IPS-15b (cell line): ENCODE data around the gene TEX55.
"Not testable (repeated sequence)": the region's sequence is repeated elsewhere in the genome, so short reads cannot be mapped to it uniquely, and the experiment has no call there.

Experiments
- H3K27me3 ChIP-seq: one replicate; pipeline ENCODE4 v1.6.1; 2013; ENCODE audit warnings: low read length; ENCODE audit not compliant: control insufficient read depth, insufficient read depth
- H3K36me3 ChIP-seq: one replicate; pipeline ENCODE4 v1.6.1; 2013; ENCODE audit warnings: low read length; ENCODE audit not compliant: control insufficient read depth, insufficient read depth
- H3K4me1 ChIP-seq: one replicate; pipeline ENCODE4 v1.6.1; 2013; ENCODE audit warnings: mild to moderate bottlenecking, low read length; ENCODE audit not compliant: control insufficient read depth, insufficient read depth
- H3K4me3 ChIP-seq: one replicate; pipeline ENCODE4 v1.5.1; 2013; ENCODE audit warnings: low read depth, low read length
- H3K9ac ChIP-seq: one replicate; pipeline ENCODE4 v1.6.1; 2013; ENCODE audit warnings: low read depth, mild to moderate bottlenecking, low read length
- H3K9me3 ChIP-seq: one replicate; pipeline ENCODE4 v1.6.1; 2013; ENCODE audit warnings: mild to moderate bottlenecking, low read length; ENCODE audit not compliant: control insufficient read depth, insufficient read depth

TEX55 gene

GRCh38 chr3:119145500-119146167 is at the start of gene TEX55:
Gene TEX55, plus strand, starts transcription at chr3:119146165. Its CDS starts 25 bp downstream, at chr3:119146190.
- Histone ChIP-seq H3K36me3 (no peaks in the 10 kb centered on the region), H3K27me3 (peaks cover 4% of the 10 kb centered on the region), H3K4me3 (no peak within 1 kb of the TSS), H3K4me1 (peaks cover 2% of the 10 kb centered on the region), H3K9ac (no peak within 1 kb of the TSS), H3K9me3 (no peaks in the 10 kb centered on the region)

DNA sequence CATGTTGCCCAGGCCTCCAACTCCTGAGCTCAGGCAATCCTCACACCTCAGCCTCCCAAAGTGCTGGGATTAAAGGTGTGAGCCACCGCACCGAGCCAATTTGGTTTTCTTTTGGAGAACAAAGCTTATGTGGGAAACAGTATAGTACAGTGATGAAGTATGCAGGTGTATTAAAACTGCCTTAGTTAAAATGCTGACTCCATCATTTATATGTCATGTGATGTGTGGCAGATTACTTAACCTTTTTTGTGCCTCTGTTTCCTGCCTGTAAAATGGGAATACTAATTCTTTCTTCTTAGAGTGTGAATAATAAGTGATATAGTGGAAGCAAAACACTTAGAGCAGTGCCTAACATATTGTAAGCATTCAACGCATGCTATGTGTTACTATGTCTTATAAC is 48.0 kb upstream of the TEX55 start:
- Histone ChIP-seq H3K4me1 (no peaks in the 10 kb centered on the region), H3K36me3 (no peaks in the 10 kb centered on the region), H3K4me3 (no peak overlapping the region), H3K9ac (no peak overlapping the region), H3K9me3 (no peaks in the 10 kb centered on the region), H3K27me3 (no peaks in the 10 kb centered on the region)

DNA sequence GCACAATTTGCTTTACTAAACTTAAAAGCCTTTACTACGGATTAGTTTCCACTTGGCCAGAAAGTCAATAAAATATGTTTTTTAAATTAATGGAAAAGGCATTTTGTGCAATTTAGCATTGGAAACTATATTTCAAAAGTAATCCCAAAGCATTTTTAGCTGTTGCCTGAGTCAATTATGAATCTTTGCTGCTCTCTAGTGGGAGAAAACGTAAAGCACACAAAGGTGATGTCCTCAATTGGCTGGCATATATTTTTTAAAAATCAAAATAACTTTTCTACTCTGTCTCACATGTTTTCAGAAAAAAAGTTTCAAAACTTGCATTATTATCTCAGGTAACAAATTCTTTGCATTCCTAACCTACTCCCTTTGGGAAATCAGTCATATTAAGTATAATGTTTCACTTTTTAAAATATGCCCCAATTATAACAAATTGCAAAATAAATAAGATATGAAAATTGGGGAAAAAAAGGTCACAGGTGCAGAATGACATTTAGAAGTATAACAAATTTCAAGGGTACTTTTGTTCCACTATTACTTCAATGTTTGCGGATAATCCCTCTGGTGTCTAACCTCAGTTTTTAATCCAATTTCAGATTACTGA is 47.2 kb upstream of the TEX55 start:
- Histone ChIP-seq H3K27me3 (no peaks in the 10 kb centered on the region), H3K9ac (no peak overlapping the region), H3K4me1 (no peaks in the 10 kb centered on the region), H3K36me3 (no peaks in the 10 kb centered on the region), H3K9me3 (no peaks in the 10 kb centered on the region), H3K4me3 (no peak overlapping the region)

GRCh38 chr3:119099785-119100184 is 46.2 kb upstream of the TEX55 start:
- H3K9ac ChIP-seq = no peak overlapping the region
- H3K4me3 ChIP-seq = no peak overlapping the region
- no peaks in the 10 kb centered on the region for H3K9me3 ChIP-seq
- no peaks in the 10 kb centered on the region for H3K27me3 ChIP-seq
- H3K4me1 ChIP-seq = no peaks in the 10 kb centered on the region
- no peaks in the 10 kb centered on the region for H3K36me3 ChIP-seq

- Histone ChIP-seq H3K4me1 (no peaks in the 10 kb centered on the region), H3K4me3 (no peak overlapping the region), H3K27me3 (no peaks in the 10 kb centered on the region), H3K9me3 (no peaks in the 10 kb centered on the region), H3K9ac (no peak overlapping the region), H3K36me3 (no peaks in the 10 kb centered on the region)
These were observed 41.9 kb upstream of the TEX55 start for GRCh38 chr3:119104031-119104430.

- not testable (repeated sequence) for H3K4me1 ChIP-seq, H3K36me3 ChIP-seq, H3K4me3 ChIP-seq, H3K9ac ChIP-seq, H3K27me3 ChIP-seq
- H3K9me3 ChIP-seq = peaks cover 45% of the 10 kb centered on the region
These were observed 27.6 kb upstream of the TEX55 start for GRCh38 chr3:119118330-119118729.

DNA sequence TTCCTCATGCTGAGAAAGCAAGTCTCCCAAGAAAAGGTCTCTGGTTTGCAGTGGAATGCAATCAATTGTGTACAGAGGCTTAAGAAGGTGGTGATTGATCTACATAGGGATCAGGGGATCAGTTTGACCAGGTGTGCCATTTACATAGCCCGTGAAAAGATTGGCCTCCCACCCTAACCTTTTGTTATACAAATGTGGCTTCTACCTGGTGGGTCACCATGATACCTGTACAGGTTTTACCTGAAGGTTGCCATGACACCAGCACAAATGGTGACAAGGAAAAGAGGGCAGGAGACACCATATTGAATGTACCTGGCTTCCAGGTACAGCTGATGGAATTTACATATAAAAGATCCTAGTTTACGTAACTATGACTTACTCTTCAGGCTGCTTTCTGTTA is 25.5 kb upstream of the TEX55 start:
- Histone ChIP-seq H3K4me3 (no peak overlapping the region), H3K4me1 (no peaks in the 10 kb centered on the region), H3K36me3 (peaks cover 4% of the 10 kb centered on the region), H3K9me3 (peaks cover 34% of the 10 kb centered on the region), H3K27me3 (no peaks in the 10 kb centered on the region), H3K9ac (no peak overlapping the region)

GRCh38 chr3:119122350-119122749 is 23.6 kb upstream of the TEX55 start:
- H3K36me3 ChIP-seq = no peaks in the 10 kb centered on the region
- H3K9me3 ChIP-seq = peaks cover 24% of the 10 kb centered on the region
- no peak overlapping the region for H3K4me3 ChIP-seq
- H3K27me3 ChIP-seq = no peaks in the 10 kb centered on the region
- no peaks in the 10 kb centered on the region for H3K4me1 ChIP-seq
- H3K9ac ChIP-seq = no peak overlapping the region

- Histone ChIP-seq H3K4me1 (peaks cover 3% of the 10 kb centered on the region), H3K36me3 (no peaks in the 10 kb centered on the region), H3K27me3 (no peaks in the 10 kb centered on the region), H3K9me3 (no peaks in the 10 kb centered on the region), H3K9ac (no peak overlapping the region), H3K4me3 (no peak overlapping the region)
These were observed 20.6 kb upstream of the TEX55 start for GRCh38 chr3:119125342-119125741.

DNA sequence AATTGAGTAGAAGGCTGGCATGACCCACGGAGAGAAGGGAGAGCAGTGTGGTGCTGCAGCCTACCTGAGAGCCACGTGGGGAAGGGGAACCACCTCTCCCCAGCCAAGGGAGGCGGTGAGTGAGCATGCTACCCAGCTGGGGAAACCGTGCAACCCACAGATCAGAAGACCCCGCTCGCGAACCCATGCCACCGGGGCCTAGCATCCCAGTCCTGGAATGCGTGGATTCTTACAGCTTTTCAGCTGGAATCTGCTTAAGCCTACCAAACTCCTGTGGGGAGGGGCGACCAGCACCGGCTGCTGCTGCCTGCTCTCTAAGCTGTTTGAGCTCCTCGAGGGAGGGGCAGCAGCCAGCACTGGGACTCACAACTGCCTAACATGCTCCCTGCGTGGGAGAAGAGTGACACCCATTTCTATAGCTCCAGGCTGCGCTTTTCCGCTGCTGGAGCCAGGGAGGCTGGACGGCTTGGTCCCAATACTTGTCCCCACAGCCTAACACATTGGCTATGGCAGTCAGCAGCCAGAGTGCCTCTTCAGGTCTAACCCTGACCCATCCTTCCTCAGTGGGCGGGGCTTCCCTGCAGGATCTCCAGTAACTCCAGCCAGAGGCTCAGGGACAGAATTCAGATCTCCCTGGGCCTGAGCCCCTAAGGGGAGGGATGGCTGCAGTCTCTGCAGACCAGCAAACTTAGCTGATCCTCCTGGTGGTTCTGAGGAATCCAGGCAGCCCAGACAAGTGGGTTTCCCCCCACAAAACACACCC is 20.0 kb upstream of the TEX55 start:
- H3K9ac ChIP-seq = no peak overlapping the region
- no peaks in the 10 kb centered on the region for H3K9me3 ChIP-seq
- H3K27me3 ChIP-seq = no peaks in the 10 kb centered on the region
- H3K4me1 ChIP-seq = peaks cover 3% of the 10 kb centered on the region
- no peaks in the 10 kb centered on the region for H3K36me3 ChIP-seq
- peak overlapping the region; percentile 8 for H3K4me3 ChIP-seq

DNA sequence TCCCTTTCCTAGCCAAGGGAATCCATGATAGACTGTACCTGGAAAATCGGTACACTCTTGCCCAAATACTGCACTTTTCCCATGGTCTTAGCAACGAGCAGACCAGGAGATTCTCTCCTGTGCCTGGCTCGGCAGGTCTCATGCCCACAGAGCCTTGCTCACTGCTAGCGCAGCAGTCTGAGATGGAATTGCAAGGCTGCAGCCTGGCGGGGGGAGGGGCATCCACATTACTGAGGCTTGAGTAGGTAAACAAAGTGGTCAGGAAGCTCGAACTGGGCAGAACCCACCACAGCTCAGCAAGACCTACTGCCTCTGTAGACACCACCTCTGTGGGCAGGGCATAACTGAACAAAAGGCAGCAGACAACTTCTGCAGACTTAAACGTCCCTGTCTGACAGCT is 15.7 kb upstream of the TEX55 start:
- H3K9ac ChIP-seq, H3K4me3 ChIP-seq, H3K27me3 ChIP-seq, H3K36me3 ChIP-seq, H3K4me1 ChIP-seq, H3K9me3 ChIP-seq: not testable (repeated sequence)

DNA sequence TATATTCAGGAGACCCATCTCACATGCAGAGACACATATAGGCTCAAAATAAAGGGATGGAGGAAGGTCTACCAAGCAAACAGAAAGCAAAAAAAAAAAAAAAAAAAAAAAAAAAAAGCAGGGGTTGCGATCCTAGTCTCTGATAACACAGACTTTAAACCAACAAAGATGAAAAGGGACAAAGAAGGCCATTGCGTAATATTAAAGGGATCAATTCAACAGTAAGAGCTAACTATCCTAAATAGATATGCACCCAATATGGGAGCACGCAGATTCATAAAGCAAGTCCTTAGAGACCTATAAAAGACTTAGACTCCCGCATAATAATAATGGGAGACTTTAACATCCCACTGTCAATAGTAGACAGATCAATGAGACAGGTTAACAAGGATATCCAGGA is 13.7 kb upstream of the TEX55 start:
- not testable (repeated sequence) for H3K9ac ChIP-seq, H3K27me3 ChIP-seq, H3K36me3 ChIP-seq, H3K4me3 ChIP-seq, H3K4me1 ChIP-seq, H3K9me3 ChIP-seq
